Panc1 (cell line): ENCODE results near the gene RILPL2. TPM values are rescaled to one million over a fixed set of nuclear protein-coding genes. Genes with fewer than 3 reads are reported as not detected.

ENCODE experiments used
- ATAC-seq: fragments of 200-7000 bp; cut with Tn5 transposase; 2 replicates; pipeline ENCODE4 v1.9.1; 2020; ENCODE audit warnings: mild to moderate bottlenecking, moderate library complexity
- BruUV-seq: library from RNA; stranded (reverse); fragments of 400-500 nt; replicated peaks from 2 replicates; lab custom pipeline; 2021; lab: Mats Ljungman, UMichigan
- CTCF ChIA-PET: fragments of 300-600 bp; sonication (Branson Sonifier 250); formaldehyde crosslinking; loops from one replicate; lab custom pipeline; 2022; ENCODE audit warnings: antibody characterized with exemption; lab: Charles Lee
- POLR2A ChIA-PET: fragments of 300-600 bp; sonication (Branson Sonifier 250); formaldehyde crosslinking; loops from one replicate; lab custom pipeline; 2022; ENCODE audit warnings: antibody characterized with exemption; lab: Charles Lee
- DNase-seq: peaks from one replicate; pipeline ENCODE4 v3.0.0-alpha.2; 2010; ENCODE audit warnings: low read depth, low spot score
- H3K27ac ChIP-seq: 2 replicates; pipeline ENCODE4 v1.5.1; 2011; ENCODE audit warnings: mild to moderate bottlenecking, low read length, inconsistent platforms
- H3K27me3 ChIP-seq: fragments of 200-500 bp; sonication (Bioruptor generic); 2 replicates; pipeline ENCODE4 v1.6.0; 2014; ENCODE audit warnings: low read length, inconsistent platforms; ENCODE audit not compliant: control insufficient read depth, insufficient read depth
- H3K36me3 ChIP-seq: fragments of 200-500 bp; sonication (Bioruptor generic); 2 replicates; pipeline ENCODE4 v1.5.1; 2014; ENCODE audit warnings: inconsistent platforms, mild to moderate bottlenecking, low read length, moderate library complexity; ENCODE audit not compliant: control insufficient read depth, insufficient read depth
- H3K4me1 ChIP-seq: 2 replicates; pipeline ENCODE4 v1.5.1; 2011; ENCODE audit warnings: inconsistent platforms, mild to moderate bottlenecking, low read length, moderate library complexity; ENCODE audit not compliant: control insufficient read depth, insufficient read depth
- H3K4me3 ChIP-seq, 2 experiments: 2 replicates each; pipeline ENCODE4 v1.5.1; 2011 to 2012; ENCODE audit warnings: low read depth in 2 of 2, low read length in 2 of 2, mild to moderate bottlenecking in 2 of 2, inconsistent platforms in 1 of 2, moderate library complexity in 1 of 2
- H3K9me3 ChIP-seq: fragments of 200-500 bp; sonication (Bioruptor generic); 2 replicates; pipeline ENCODE4 v1.5.1; 2014; ENCODE audit warnings: low read depth, mild to moderate bottlenecking, inconsistent platforms, low read length, moderate library complexity; ENCODE audit not compliant: control insufficient read depth, insufficient read depth
- POLR2AphosphoS5 ChIP-seq: IDR thresholded peaks from 2 replicates; pipeline ENCODE4 v1.6.1; 2012; ENCODE audit warnings: mild to moderate bottlenecking, low read depth, low read length, moderate library complexity
- REST ChIP-seq, 2 experiments: IDR thresholded peaks; 2 replicates each; pipeline ENCODE4 v1.6.1; 2011 to 2012; ENCODE audit warnings: low read depth in 2 of 2, control low read depth in 1 of 2, low read length in 1 of 2, mild to moderate bottlenecking in 1 of 2, moderate library complexity in 1 of 2; ENCODE audit not compliant: insufficient read depth in 1 of 2
- SIN3A ChIP-seq: IDR thresholded peaks from 2 replicates; pipeline ENCODE4 v1.6.1; 2012; ENCODE audit warnings: low read depth, mild to moderate bottlenecking, low read length, moderate library complexity, borderline replicate concordance; ENCODE audit not compliant: insufficient read depth
- TCF7L2 ChIP-seq: IDR thresholded peaks from 2 replicates; pipeline ENCODE4 v1.6.1; 2011; ENCODE audit warnings: mild to moderate bottlenecking, low read depth, low read length, inconsistent platforms
- in situ Hi-C: cut with HindIII; loops from 2 replicates; pipeline ENCODE4 v1.10.0; 2016; ENCODE audit warnings: low sequenced_read_pairs, low pct_unique_long_range_greater_than_20kb
- intact Hi-C: fragments of 100-400 bp; cut with micrococcal nuclease; formaldehyde crosslinking; loops from one replicate; pipeline ENCODE4 v1.10.0; 2022; ENCODE audit not compliant: unreplicated experiment
- total RNA-seq: library from RNA; stranded (reverse); gene quantifications from one replicate; pipeline ENCODE4 v1.2.1, GENCODE V29; 2021; ENCODE audit not compliant: unreplicated experiment
- TF ChIP-seq, protein P1 (sequence below): fragments of 450-650 bp; IDR thresholded peaks from 2 replicates; pipeline ENCODE4 v1.5.1; 2017; ENCODE audit warnings: mild to moderate bottlenecking

RILPL2 gene
- total RNA-seq, 1 experiment from 2014 or later: 5.4 TPM

DNA sequence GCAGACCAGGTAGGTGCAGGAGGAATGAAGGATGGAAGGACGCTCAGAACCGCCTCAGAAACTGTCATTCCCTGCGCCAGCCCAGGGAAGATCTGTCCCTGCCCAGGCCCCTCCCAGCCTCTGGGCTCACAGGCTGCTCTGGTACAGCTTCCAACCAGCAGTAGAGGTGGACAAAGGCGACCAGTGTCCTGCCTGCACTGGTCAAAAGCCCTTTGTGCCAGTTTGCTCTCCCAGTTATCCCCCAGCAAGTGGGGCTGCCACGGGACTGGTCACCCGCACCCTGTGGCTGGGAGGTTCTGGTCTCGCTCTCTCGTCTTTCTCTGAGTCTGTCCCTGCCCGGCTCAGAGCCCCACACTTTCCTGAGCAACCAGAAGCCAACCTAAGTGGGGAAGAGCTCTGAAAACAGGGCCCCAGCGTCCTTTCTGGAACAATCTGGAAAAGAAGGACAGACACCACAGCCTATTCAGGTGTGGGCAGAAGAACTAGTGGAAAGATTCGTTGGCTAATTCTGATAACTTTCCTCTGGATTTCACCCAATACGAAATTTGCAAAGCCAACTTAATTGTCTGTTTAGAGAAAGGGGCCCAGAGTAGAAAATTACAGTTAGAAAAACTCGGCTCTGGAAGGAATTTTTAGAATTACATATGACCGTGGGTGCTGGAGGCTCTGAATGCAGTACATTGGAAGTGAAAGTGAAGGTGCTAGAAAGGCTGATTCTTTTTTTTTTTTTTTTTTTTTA lies 43.1 kb upstream of the RILPL2 start:
- TF ChIP-seq TCF7L2: no peak
- TF ChIP-seq, protein P1, sequence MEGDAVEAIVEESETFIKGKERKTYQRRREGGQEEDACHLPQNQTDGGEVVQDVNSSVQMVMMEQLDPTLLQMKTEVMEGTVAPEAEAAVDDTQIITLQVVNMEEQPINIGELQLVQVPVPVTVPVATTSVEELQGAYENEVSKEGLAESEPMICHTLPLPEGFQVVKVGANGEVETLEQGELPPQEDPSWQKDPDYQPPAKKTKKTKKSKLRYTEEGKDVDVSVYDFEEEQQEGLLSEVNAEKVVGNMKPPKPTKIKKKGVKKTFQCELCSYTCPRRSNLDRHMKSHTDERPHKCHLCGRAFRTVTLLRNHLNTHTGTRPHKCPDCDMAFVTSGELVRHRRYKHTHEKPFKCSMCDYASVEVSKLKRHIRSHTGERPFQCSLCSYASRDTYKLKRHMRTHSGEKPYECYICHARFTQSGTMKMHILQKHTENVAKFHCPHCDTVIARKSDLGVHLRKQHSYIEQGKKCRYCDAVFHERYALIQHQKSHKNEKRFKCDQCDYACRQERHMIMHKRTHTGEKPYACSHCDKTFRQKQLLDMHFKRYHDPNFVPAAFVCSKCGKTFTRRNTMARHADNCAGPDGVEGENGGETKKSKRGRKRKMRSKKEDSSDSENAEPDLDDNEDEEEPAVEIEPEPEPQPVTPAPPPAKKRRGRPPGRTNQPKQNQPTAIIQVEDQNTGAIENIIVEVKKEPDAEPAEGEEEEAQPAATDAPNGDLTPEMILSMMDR: no peak
- TF ChIP-seq POLR2AphosphoS5: no peak
- no peak for TF ChIP-seq SIN3A
- no peak for TF ChIP-seq REST (IDR thresholded peaks at IDR 0.05; ENCODE audit: insufficient read depth in 1 of 2, low read depth in 2 of 2, low read length in 1 of 2)
- intact Hi-C loops (no loop called here), in situ Hi-C loops (no loop called here)
- BruUV-seq: no TSS peak
- ATAC-seq: peak; percentile 70
- ChIA-PET POLR2A (no interaction called here), CTCF (no interaction called here)
- no peaks in the 10 kb centered on the region for H3K36me3 ChIP-seq
- no peak overlapping the region for H3K27ac ChIP-seq
- DNase-seq: no peak
- H3K9me3 ChIP-seq: no peaks in the 10 kb centered on the region
- no peaks in the 10 kb centered on the region for H3K4me1 ChIP-seq
- no peaks in the 10 kb centered on the region for H3K27me3 ChIP-seq
- H3K4me3 ChIP-seq: no peak overlapping the region

GRCh38 chr12:123478762-123479161 lies 42.3 kb upstream of the RILPL2 start:
- in situ Hi-C loops (no loop called here), intact Hi-C loops (no loop called here)
- H3K27me3 ChIP-seq: no peaks in the 10 kb centered on the region
- no peaks in the 10 kb centered on the region for H3K36me3 ChIP-seq
- no peak overlapping the region for H3K27ac ChIP-seq
- no peak overlapping the region for H3K4me3 ChIP-seq
- H3K4me1 ChIP-seq: no peaks in the 10 kb centered on the region
- TF ChIP-seq, protein P1: no peak
- no peak for TF ChIP-seq REST (IDR thresholded peaks at IDR 0.05; ENCODE audit: insufficient read depth in 1 of 2, low read depth in 2 of 2, low read length in 1 of 2)
- TF ChIP-seq POLR2AphosphoS5: no peak
- TF ChIP-seq SIN3A: no peak
- TF ChIP-seq TCF7L2: no peak
- BruUV-seq: no TSS peak
- ChIA-PET CTCF (no interaction called here), POLR2A (no interaction called here)
- DNase-seq (no peak), ATAC-seq (no peak)
- H3K9me3 ChIP-seq: no peaks in the 10 kb centered on the region
